A549 (cell line): ENCODE data around the gene KAT5. TPM values are rescaled to one million over a fixed set of nuclear protein-coding genes. Genes with fewer than 3 reads are reported as not detected.

Experiments
- ATAC-seq, 2 experiments: fragments of 200-7000 bp in 1 of 2; fragments of >200 bp in 1 of 2; cut with Nextera tagmentation in 1 of 2; cut with Tn5 transposase in 1 of 2; 3 replicates each; pipeline versions ENCODE4 v1.8.0 to v1.9.1; 2018 to 2020; ENCODE audit warnings: mild to moderate bottlenecking in 1 of 2, moderate library complexity in 1 of 2
- CTCF ChIA-PET: fragments of 300-600 bp; sonication (Branson Sonifier 250); formaldehyde crosslinking; extraction: SDS; loops from one replicate; lab custom pipeline; 2021; ENCODE audit warnings: antibody characterized with exemption, inconsistent platforms; lab: Yijun Ruan, JAX
- POLR2A ChIA-PET: fragments of 350-600 bp; formaldehyde crosslinking; extraction: SDS; loops from one replicate; lab custom pipeline; 2021; ENCODE audit warnings: antibody characterized with exemption, inconsistent platforms; lab: Yijun Ruan, JAX
- DNase-seq, 2 experiments: peaks; one replicate each; pipeline versions ENCODE4 v3.0.0 to v3.0.0-alpha.2; 2011 to 2016; ENCODE audit warnings: low read depth in 1 of 2, low spot score in 1 of 2
- FAIRE-seq: peaks from 2 replicates; lab custom pipeline; 2011; peaks lifted over from hg19 to GRCh38; lab: Jason Lieb, UNC
- H3K27ac ChIP-seq, 2 experiments: fragments of >200 bp; sonication (Bioruptor Twin); formaldehyde crosslinking; 3 replicates each; pipeline ENCODE4 v1.5.1; 2016 to 2017
- H3K4me1 ChIP-seq: fragments of >200 bp; sonication (Bioruptor Twin); formaldehyde crosslinking; 3 replicates; pipeline ENCODE4 v1.6.1; 2016
- H3K4me2 ChIP-seq: fragments of >200 bp; sonication (Bioruptor Twin); formaldehyde crosslinking; 3 replicates; pipeline ENCODE4 v1.6.1; 2016
- H3K4me3 ChIP-seq: fragments of >200 bp; sonication (Bioruptor Twin); formaldehyde crosslinking; 3 replicates; pipeline ENCODE4 v1.5.1; 2016
- H3K9me3 ChIP-seq: fragments of >200 bp; sonication (Bioruptor Twin); formaldehyde crosslinking; 3 replicates; pipeline ENCODE4 v1.6.1; 2016
- CHD2 ChIP-seq: fragments of 150-350 bp; IDR thresholded peaks from 2 replicates; pipeline ENCODE4 v1.6.1; 2014; ENCODE audit warnings: low read length; ENCODE audit not compliant: partially characterized antibody
- EP300 ChIP-seq, 2 experiments: fragments of >200 bp; sonication (Bioruptor Twin); formaldehyde crosslinking; IDR thresholded peaks; 2 replicates in 1 of 2; 3 replicates in 1 of 2; pipeline ENCODE4 v1.6.1; 2016 to 2017
- ESRRA ChIP-seq: fragments of 150-350 bp; IDR thresholded peaks from 2 replicates; pipeline ENCODE4 v1.6.1; 2014; ENCODE audit warnings: mild to moderate bottlenecking, low read length, borderline replicate concordance
- FOSL2 ChIP-seq, 2 experiments: fragments of 450-650 bp in 1 of 2; fragments of >200 bp in 1 of 2; sonication (Bioruptor Twin) in 1 of 2; formaldehyde crosslinking; IDR thresholded peaks; 2 replicates each; pipeline versions ENCODE4 v1.5.0 to v1.6.1; 2016 to 2020; ENCODE audit warnings: mild to moderate bottlenecking in 1 of 2, moderate library complexity in 1 of 2
- FOXS1 ChIP-seq: fragments of 250-450 bp; sonication (Bioruptor Pico); IDR thresholded peaks from 2 replicates; pipeline ENCODE4 v1.5.0; 2020; ENCODE audit warnings: mild to moderate bottlenecking, moderate library complexity
- GATA3 ChIP-seq: IDR thresholded peaks from 2 replicates; pipeline ENCODE4 v1.6.1; 2012; ENCODE audit warnings: borderline replicate concordance
- HEYL ChIP-seq: fragments of 250-450 bp; sonication (Bioruptor Pico); IDR thresholded peaks from 2 replicates; pipeline ENCODE4 v1.8.0; 2021; ENCODE audit warnings: mild to moderate bottlenecking, moderate library complexity
- HMGXB4 ChIP-seq: fragments of 250-450 bp; sonication (Bioruptor Pico); IDR thresholded peaks from 2 replicates; pipeline ENCODE4 v1.5.0; 2021; ENCODE audit warnings: mild to moderate bottlenecking, moderate library complexity, borderline replicate concordance
- JUN ChIP-seq, 2 experiments: fragments of >200 bp; sonication (Bioruptor Twin); formaldehyde crosslinking; IDR thresholded peaks; 2 replicates in 1 of 2; 3 replicates in 1 of 2; pipeline ENCODE4 v1.6.1; 2016 to 2017
- KDM5A ChIP-seq: fragments of 200-600 bp; sonication (generic); IDR thresholded peaks from 2 replicates; pipeline ENCODE4 v1.6.1; 2016; ENCODE audit warnings: antibody characterized with exemption, mild to moderate bottlenecking
- MAFK ChIP-seq: fragments of 450-650 bp; IDR thresholded peaks from 2 replicates; pipeline ENCODE4 v1.6.1; 2014; ENCODE audit not compliant: partially characterized antibody
- MYC ChIP-seq: IDR thresholded peaks from 2 replicates; pipeline ENCODE4 v1.6.1; 2012; ENCODE audit warnings: mild to moderate bottlenecking, inconsistent platforms, low read length, improper control_type of control experiment, borderline replicate concordance
- NPAS2 ChIP-seq: fragments of 250-450 bp; sonication (Bioruptor Pico); IDR thresholded peaks from 2 replicates; pipeline ENCODE4 v1.8.0; 2022; ENCODE audit warnings: mild to moderate bottlenecking, moderate library complexity, borderline replicate concordance
- PBX3 ChIP-seq: IDR thresholded peaks from 2 replicates; pipeline ENCODE4 v1.6.1; 2012
- POLR2AphosphoS2 ChIP-seq: conservative IDR thresholded peaks from 2 replicates; pipeline ENCODE4 v1.6.1; 2012; ENCODE audit warnings: low read length, improper control_type of control experiment, inconsistent platforms
- RAD21 ChIP-seq, 2 experiments: fragments of >200 bp in 1 of 2; sonication (Bioruptor Twin) in 1 of 2; formaldehyde crosslinking in 1 of 2; IDR thresholded peaks in 1 of 2; conservative IDR thresholded peaks in 1 of 2; 2 replicates in 1 of 2; 3 replicates in 1 of 2; pipeline ENCODE4 v1.6.1; 2012 to 2018; ENCODE audit warnings: inconsistent platforms in 1 of 2
- REST ChIP-seq: fragments of 200-600 bp; sonication (generic); IDR thresholded peaks from 2 replicates; pipeline ENCODE4 v1.6.1; 2016; ENCODE audit warnings: antibody characterized with exemption, mild to moderate bottlenecking, moderate library complexity
- SMC3 ChIP-seq: fragments of >200 bp; sonication (Bioruptor Twin); formaldehyde crosslinking; IDR thresholded peaks from 3 replicates; pipeline ENCODE4 v1.6.1; 2018; ENCODE audit warnings: inconsistent platforms
- TFCP2L1 ChIP-seq: fragments of 250-450 bp; sonication (Bioruptor Pico); IDR thresholded peaks from 2 replicates; pipeline ENCODE4 v1.5.0; 2021; ENCODE audit warnings: mild to moderate bottlenecking
- USF2 ChIP-seq: fragments of 450-650 bp; IDR thresholded peaks from 2 replicates; pipeline ENCODE4 v1.6.1; 2014; ENCODE audit warnings: antibody characterized with exemption
- ZNF302 ChIP-seq: fragments of 250-450 bp; sonication (Bioruptor Pico); IDR thresholded peaks from 2 replicates; pipeline ENCODE4 v1.9.0; 2021; ENCODE audit warnings: inconsistent platforms, mild to moderate bottlenecking, moderate library complexity
- WGBS: methylation state at CpG from one replicate; pipeline ENCODE4 v1.1.6; 2017; ENCODE audit errors: missing lambda C conversion rate; 5-methylcytosine and 5-hydroxymethylcytosine counted together
- polyA plus RNA-seq, 4 experiments: library from polyadenylated mRNA; depleted of rRNA in 3 of 4; stranded (reverse); fragments of >200 nt; fragmentation: RNase III in 1 of 4; extraction: RNeasy Plus Mini Kit Qiagen cat#74134 plus additional on column Dnase treatment in 1 of 4; gene quantifications; 2 replicates in 3 of 4; 3 replicates in 1 of 4; pipeline ENCODE4 v1.2.3, GENCODE V29; 2011 to 2017

KAT5 gene
- polyA plus RNA-seq, 2 of the 4 experiments (the other 2 are of a cell fraction): 25.8 to 41.2 TPM

- no peak for TF ChIP-seq HMGXB4
Measured at GRCh38 chr11:65699306-65699705, 12.7 kb upstream of the KAT5 start (continued).

- TF ChIP-seq CHD2 (no peak), JUN (IDR thresholded peaks at IDR 0.05) (no peak), HEYL (no peak), MYC (no peak), GATA3 (no peak), PBX3 (no peak), USF2 (no peak), REST (no peak), SMC3 (no peak), KDM5A (no peak), FOXS1 (CRISPR knock-in tag) (no peak), FOSL2 (IDR thresholded peaks at IDR 0.05) (no peak), FOSL2 (CRISPR knock-in tag; IDR thresholded peaks at IDR 0.05) (no peak), TFCP2L1 (CRISPR knock-in tag) (no peak), EP300 (IDR thresholded peaks at IDR 0.05) (no peak), NPAS2 (no peak), ZNF302 (CRISPR knock-in tag) (no peak), MAFK (no peak), RAD21 (conservative IDR thresholded peaks at IDR 0.05 in 1 of 2, IDR thresholded peaks at IDR 0.05 in 1 of 2) (no peak), ESRRA (no peak), POLR2AphosphoS2 (no peak)
- Histone ChIP-seq H3K4me2 (no peak overlapping the region), H3K4me3 (no peak overlapping the region), H3K27ac (no peak overlapping the region), H3K9me3 (no peaks in the 10 kb centered on the region), H3K4me1 (no peaks in the 10 kb centered on the region)
- no peak for ATAC-seq
- no peak for FAIRE-seq
- ChIA-PET POLR2A (no interaction called here), CTCF (interaction anchor here (0.7 to 1.4 kb wide), 5 partner anchors 11 to 381 kb away, joined by 3 to 8 read pairs (median 4); partner anchors contain the start of gene RNASEH2C)
- DNase-seq: no peak
- 30% methylated on average over 3 of the region's 3 CpGs for WGBS
Measured at GRCh38 chr11:65700399-65700798, 11.7 kb upstream of the KAT5 start.
